ENCODE data around the gene SF3B4. TPM values are rescaled to one million over a fixed set of nuclear protein-coding genes. Genes with fewer than 3 reads are reported as not detected.

SF3B4 gene
- total and polyA plus RNA-seq, 7 donors, result 7.8 to 51.1 (median 17.7) TPM

DNA sequence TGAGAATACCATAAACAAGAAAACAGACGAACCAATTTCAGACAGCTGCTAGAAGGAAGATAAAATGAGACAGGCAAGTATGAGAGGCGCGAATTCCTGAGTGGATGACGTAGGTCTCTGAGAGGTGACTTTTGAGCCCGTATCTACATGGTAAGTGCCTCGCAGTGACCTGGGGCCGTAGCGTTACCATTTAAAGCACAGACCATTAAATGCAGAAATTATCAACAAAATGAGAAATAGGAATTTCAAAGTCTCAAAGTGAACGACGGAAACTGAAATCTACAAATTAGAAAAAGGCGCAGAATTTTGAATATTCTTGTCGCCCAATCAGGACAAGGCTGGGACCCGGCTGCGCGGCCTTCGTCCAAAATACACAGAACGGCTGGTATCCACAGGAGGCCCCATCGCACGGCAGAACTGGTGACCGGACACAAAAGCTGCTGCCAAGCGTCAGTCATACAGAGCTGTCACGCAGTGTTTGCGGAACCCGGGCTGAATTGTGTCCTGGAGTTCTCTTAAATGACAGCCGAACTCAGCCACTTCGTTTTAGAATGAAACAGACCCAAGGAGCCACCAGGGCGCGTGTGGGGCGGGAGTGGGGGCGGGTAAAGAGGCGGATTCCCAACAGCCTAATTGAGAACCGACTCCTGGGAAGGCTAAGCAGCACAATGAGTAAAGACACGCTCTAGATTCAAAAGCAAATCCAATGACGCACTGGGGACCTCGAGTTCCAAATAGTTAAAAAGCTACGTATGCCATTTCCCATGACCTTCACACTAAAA, 42.1 kb downstream of the SF3B4 start:
- H3K4me3 ChIP-seq, result peak overlapping the region; percentile 72 to 79 (median 76)
- no peaks in the 10 kb centered on the region for H3K36me3 ChIP-seq
- TF ChIP-seq, protein P1, sequence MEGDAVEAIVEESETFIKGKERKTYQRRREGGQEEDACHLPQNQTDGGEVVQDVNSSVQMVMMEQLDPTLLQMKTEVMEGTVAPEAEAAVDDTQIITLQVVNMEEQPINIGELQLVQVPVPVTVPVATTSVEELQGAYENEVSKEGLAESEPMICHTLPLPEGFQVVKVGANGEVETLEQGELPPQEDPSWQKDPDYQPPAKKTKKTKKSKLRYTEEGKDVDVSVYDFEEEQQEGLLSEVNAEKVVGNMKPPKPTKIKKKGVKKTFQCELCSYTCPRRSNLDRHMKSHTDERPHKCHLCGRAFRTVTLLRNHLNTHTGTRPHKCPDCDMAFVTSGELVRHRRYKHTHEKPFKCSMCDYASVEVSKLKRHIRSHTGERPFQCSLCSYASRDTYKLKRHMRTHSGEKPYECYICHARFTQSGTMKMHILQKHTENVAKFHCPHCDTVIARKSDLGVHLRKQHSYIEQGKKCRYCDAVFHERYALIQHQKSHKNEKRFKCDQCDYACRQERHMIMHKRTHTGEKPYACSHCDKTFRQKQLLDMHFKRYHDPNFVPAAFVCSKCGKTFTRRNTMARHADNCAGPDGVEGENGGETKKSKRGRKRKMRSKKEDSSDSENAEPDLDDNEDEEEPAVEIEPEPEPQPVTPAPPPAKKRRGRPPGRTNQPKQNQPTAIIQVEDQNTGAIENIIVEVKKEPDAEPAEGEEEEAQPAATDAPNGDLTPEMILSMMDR (IDR thresholded peaks at IDR 0.05), result peak in 1 of 4 experiments; percentile 4
- TF ChIP-seq POLR2AphosphoS5 (IDR thresholded peaks at IDR 0.05) (peak; percentile 57 to 92 (median 76)), POLR2A (IDR thresholded peaks at IDR 0.05) (peak; percentile 32 to 33), EP300 (IDR thresholded peaks at IDR 0.05) (peak in 1 of 4 donors; percentile 6)
- WGBS, 2 donors, result 0% methylated on average over 36 of the region's 36 CpGs
- H3K4me1 ChIP-seq, result peaks cover 3 to 32% (median 21%) of the 10 kb centered on the region in 4 donors
- peak; percentile 94 for DNase-seq
- intact Hi-C loops (cut with DNase I), result loop anchor here (10.0 kb wide), 1 partner anchor 179 kb away; the partner anchor contains the start of gene VPS45
- no peaks in the 10 kb centered on the region for H3K9me3 ChIP-seq
- peak overlapping the region; percentile 97 to 100 (median 99) for H3K27ac ChIP-seq
- no peaks in the 10 kb centered on the region for H3K27me3 ChIP-seq

DNA sequence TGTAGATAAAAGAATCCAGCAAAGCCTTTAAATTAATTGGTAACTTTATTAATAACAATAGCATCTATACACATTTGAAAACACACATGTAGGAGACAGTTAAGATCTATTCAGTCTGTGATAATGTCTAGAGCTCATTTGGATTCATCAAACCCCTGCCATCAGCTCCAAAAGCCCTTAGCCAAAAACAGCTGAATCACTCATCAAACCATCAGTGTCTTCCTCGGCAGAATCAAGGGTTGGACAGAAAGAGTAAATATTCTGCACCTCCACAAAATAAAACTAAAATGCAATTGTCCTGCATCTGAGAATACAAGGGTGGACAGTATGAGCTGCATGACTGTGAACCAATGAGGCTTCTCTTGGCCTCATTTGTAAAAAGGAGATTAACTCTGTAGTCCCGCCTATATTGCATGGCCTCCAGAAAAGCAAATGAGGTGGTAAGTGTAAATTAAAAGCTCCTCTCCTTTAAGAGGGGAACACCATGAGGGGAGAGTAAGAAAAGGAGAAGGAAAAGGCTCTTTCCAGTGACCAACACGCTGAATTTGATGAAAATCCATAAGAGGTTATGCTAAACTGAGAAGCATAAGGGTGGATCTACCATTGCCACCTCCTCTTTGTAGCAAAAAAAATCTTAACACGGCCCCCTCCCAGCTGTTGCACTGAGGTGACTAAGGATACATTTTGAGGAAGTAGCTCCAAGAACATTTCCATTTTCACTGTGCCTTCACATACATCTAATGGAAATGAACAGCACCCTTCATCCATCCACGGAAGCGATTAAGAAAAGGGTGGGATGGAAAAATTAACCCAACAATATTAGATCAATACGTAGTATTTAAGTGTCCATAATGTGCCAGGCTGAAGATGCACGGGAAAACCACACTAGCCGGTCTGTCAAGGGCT, 42.9 kb downstream of the SF3B4 start:
- DNase-seq, result no peak
- H3K27ac ChIP-seq, result peak overlapping the region; percentile 97 to 100 (median 99)
- intact Hi-C loops (cut with DNase I), result loop anchor here (10.0 kb wide), 1 partner anchor 180 kb away; the partner anchor contains the start of gene VPS45
- H3K9me3 ChIP-seq, result no peaks in the 10 kb centered on the region
- WGBS, 2 donors, result 7 to 12% methylated on average over 9 of the region's 9 CpGs
- TF ChIP-seq POLR2A (IDR thresholded peaks at IDR 0.05) (no peak), POLR2AphosphoS5 (IDR thresholded peaks at IDR 0.05) (peak in 2 of 4 donors; percentile 1 to 23)
- H3K4me3 ChIP-seq, result peak overlapping the region; percentile 72 to 79 (median 76)
- H3K36me3 ChIP-seq, result no peaks in the 10 kb centered on the region
- peaks cover 3 to 32% (median 21%) of the 10 kb centered on the region in 4 donors for H3K4me1 ChIP-seq
- no peaks in the 10 kb centered on the region for H3K27me3 ChIP-seq

DNA sequence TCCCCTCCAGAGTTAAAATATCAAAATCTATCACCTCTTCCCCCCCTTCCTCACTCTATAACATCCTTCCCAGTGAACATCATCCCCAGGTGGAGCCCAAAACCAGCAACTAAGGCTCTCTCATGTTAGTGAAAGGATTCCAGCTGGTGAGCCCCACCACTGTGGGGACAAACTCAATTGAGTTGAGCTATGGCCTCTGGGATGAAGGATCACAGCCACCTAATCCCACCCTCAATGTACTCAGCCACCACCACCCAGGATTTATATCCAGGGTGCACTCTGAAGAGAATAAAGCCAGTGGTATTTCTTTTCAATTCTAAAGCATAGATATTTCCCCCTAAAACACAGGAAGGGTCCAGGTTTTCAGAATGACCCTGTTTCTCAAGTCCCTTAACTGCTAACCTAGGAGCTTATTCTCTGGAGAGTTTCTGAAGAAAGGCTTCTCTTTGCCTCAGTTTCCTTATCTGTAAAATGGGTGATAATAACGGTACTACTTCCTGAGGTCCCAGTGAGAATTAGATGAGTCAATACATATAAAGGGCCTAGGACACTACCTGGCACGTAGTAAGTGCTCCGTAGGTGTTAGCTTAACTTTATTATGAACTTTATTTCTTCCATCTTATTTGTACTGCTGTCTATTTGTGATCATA, 43.9 kb downstream of the SF3B4 start:
- Histone ChIP-seq H3K4me1 (peaks cover 3 to 28% (median 18%) of the 10 kb centered on the region in 4 donors), H3K4me3 (no peak overlapping the region), H3K27me3 (no peaks in the 10 kb centered on the region), H3K27ac (peak overlapping the region in 1 of 4 donors; percentile 97), H3K36me3 (no peaks in the 10 kb centered on the region), H3K9me3 (no peaks in the 10 kb centered on the region)
- no peak for TF ChIP-seq EP300 (IDR thresholded peaks at IDR 0.05)
- TF ChIP-seq, protein P1 (IDR thresholded peaks at IDR 0.05), result no peak
- 80 to 87% methylated on average over 3 of the region's 3 CpGs for WGBS, 2 donors
- no peak for DNase-seq
- intact Hi-C loops (cut with DNase I), result loop anchor here (10.0 kb wide), 1 partner anchor 181 kb away; the partner anchor contains the start of gene VPS45

DNA sequence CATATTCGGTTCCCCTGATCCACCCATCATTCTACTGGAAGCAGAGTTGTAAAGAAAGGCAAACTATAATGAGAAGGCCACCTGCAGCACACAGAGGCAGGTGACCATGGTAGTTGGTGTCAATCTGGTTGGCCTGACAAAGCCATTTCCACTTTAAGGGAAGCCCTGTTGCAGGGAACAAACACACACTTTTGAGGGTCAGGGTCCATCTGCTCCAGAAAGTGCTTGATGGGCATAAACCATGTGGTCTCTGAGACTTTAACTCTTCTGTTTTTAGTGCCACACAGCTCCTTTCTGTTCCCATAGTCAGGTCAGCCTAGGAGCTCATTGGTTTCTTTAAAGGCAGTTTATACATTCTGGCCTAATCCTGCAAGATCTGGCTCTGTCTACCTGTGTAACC, 45.7 kb downstream of the SF3B4 start:
- peaks cover 3 to 20% (median 18%) of the 10 kb centered on the region in 4 donors for H3K4me1 ChIP-seq
- DNase-seq, result no peak
- H3K4me3 ChIP-seq, result no peak overlapping the region
- H3K27ac ChIP-seq, result no peak overlapping the region
- H3K9me3 ChIP-seq, result no peaks in the 10 kb centered on the region
- TF ChIP-seq POLR2AphosphoS5 (IDR thresholded peaks at IDR 0.05), result no peak
- no peak for TF ChIP-seq POLR2A (IDR thresholded peaks at IDR 0.05)
- TF ChIP-seq EP300 (IDR thresholded peaks at IDR 0.05), result no peak
- TF ChIP-seq, protein P1 (IDR thresholded peaks at IDR 0.05), result no peak
- intact Hi-C loops (cut with DNase I), result loop anchor here (10.0 kb wide), 1 partner anchor 183 kb away; the partner anchor contains the start of gene VPS45
- H3K27me3 ChIP-seq, result no peaks in the 10 kb centered on the region
- WGBS, 2 donors, result 58 to 88% methylated on average over 1 of the region's 1 CpG
- no peaks in the 10 kb centered on the region for H3K36me3 ChIP-seq

All from sigmoid colon (tissue), 7 donors.